Heart left ventricle (tissue), 16 donors: Measurements from ENCODE around the gene ZFP28. TPM values are rescaled to one million over a fixed set of nuclear protein-coding genes. Genes with fewer than 3 reads are reported as not detected.

Source experiments
- ATAC-seq, 4 donors: fragments of 200-7000 bp; cut with Tn5 transposase; one replicate each; pipeline ENCODE4 v1.9.1; 2020 to 2022; ENCODE audit warnings: moderate library complexity in 4 of 4, mild to moderate bottlenecking in 3 of 4, moderate number of reproducible peaks in 1 of 4
- DNase-seq, 5 donors: peaks; one replicate each; pipeline ENCODE4 v3.0.0-alpha.2; 2020
- H3K27ac ChIP-seq, 12 donors: fragments of 200-600 bp; sonication (generic) in 4 of 12; one replicate each; pipeline versions ENCODE4 v1.5.0 to v1.8.0; 2016 to 2022; ENCODE audit warnings: mild to moderate bottlenecking in 2 of 12
- H3K27me3 ChIP-seq, 9 donors: fragments of 200-600 bp; sonication (generic) in 2 of 9; one replicate each; pipeline versions ENCODE4 v1.5.1 to v1.8.0; 2016 to 2022; ENCODE audit warnings: mild to moderate bottlenecking in 3 of 9
- H3K36me3 ChIP-seq, 9 donors: fragments of 200-600 bp; sonication (generic) in 2 of 9; one replicate each; pipeline versions ENCODE4 v1.5.0 to v1.8.0; 2018 to 2022; ENCODE audit warnings: mild to moderate bottlenecking in 2 of 9
- H3K4me1 ChIP-seq, 12 donors: fragments of 200-600 bp; sonication (generic) in 4 of 12; one replicate each; pipeline versions ENCODE4 v1.5.0 to v1.8.0; 2016 to 2022; ENCODE audit warnings: mild to moderate bottlenecking in 3 of 12
- H3K4me3 ChIP-seq, 12 donors: fragments of 200-600 bp; sonication (generic) in 4 of 12; one replicate each; pipeline versions ENCODE4 v1.5.0 to v1.8.0; 2017 to 2022; ENCODE audit warnings: mild to moderate bottlenecking in 9 of 12, moderate library complexity in 4 of 12
- H3K9me3 ChIP-seq, 12 donors: fragments of 200-600 bp; sonication (generic) in 4 of 12; one replicate each; pipeline versions ENCODE4 v1.5.0 to v1.8.0; 2016 to 2022; ENCODE audit warnings: mild to moderate bottlenecking in 1 of 12
- POLR2A ChIP-seq, 2 donors: fragments of 450-650 bp; IDR thresholded peaks; one replicate each; pipeline ENCODE4 v1.6.1; 2017; ENCODE audit warnings: antibody characterized with exemption in 2 of 2, mild to moderate bottlenecking in 2 of 2, moderate library complexity in 2 of 2
- WGBS, 4 donors: extraction: QIAGEN DNeasy Blood & Tissue Kit in 2 of 4; methylation state at CpG; one replicate each; pipeline versions ENCODE4 v1.1.5 to v1.1.7; 2013 to 2018; 5-methylcytosine and 5-hydroxymethylcytosine counted together
- intact Hi-C, 10 donors: fragments of 100-400 bp; cut with DNase I; formaldehyde crosslinking; loops; one replicate each; pipeline versions ENCODE4 v1.11.1 to v1.14.2; 2022
- polyA plus RNA-seq, 2 donors: library from polyadenylated mRNA; stranded (reverse); fragments of 200-250 nt; gene quantifications; one replicate each; pipeline ENCODE4 v1.2.3, GENCODE V29; 2013
- total RNA-seq, 9 donors: library from RNA; depleted of rRNA in 2 of 9; stranded (reverse); fragments of >200 nt in 2 of 9; fragmentation: NEBNext Ultra II Directional in 3 of 9; extraction: Animal tissue kit (Norgen Biotek cat#: 25700) in 3 of 9; gene quantifications; one replicate each; pipeline versions ENCODE4 v1.1.0 to v1.2.4, GENCODE V29; 2016 to 2023
- TF ChIP-seq, protein P1 (sequence below), 12 donors: fragments of 200-600 bp; sonication (generic) in 4 of 12; IDR thresholded peaks; one replicate each; pipeline versions ENCODE4 v1.5.0 to v1.8.0; 2018 to 2022; ENCODE audit warnings: antibody characterized with exemption in 12 of 12, mild to moderate bottlenecking in 5 of 12
- donor health status: ischemic (EF 13 %, LVEDD 7.1; RV severe dilation, severe dysfunction).
- donor health status: healthy with polysubstance abuse.
- donor health status: DM: no; HTN: yes; CAD: no.
- donor health status: DM: no; HTN: no; CAD: no.
- donor health status: ischemic (EF 25% LVEDD 6.9; RV normal size, moderate dysfunction).
- donor health status: ischemic (EF 25% LVEDD 5.7; RV mildly dilated, moderate dysfunction).
- donor health status: healthy.
- donor health status: DM: yes; HTN: yes; CAD: no.
- donor health status: ischemic (EF 35%, LVEDD 5.7; RV mildly dilated, moderate dysfunction).
- donor health status: nonischemic (EF 11% LVEDD 7.7; RV severe dilation, severe dysfunction).
- donor health status: DM: yes; HTN: yes; CAD: no.
- donor health status: PGD.
- donor health status: ischemic (EF 29% LVEDD 5.4; RV normal size, mild dysfunction).
- donor health status: nonischemic (EF 23%, LVEDD 6.1; RV moderate dilation, normal function).

ZFP28 gene
- total and polyA plus RNA-seq, 11 donors, result 3.8 to 8.6 (median 5.4) TPM

DNA sequence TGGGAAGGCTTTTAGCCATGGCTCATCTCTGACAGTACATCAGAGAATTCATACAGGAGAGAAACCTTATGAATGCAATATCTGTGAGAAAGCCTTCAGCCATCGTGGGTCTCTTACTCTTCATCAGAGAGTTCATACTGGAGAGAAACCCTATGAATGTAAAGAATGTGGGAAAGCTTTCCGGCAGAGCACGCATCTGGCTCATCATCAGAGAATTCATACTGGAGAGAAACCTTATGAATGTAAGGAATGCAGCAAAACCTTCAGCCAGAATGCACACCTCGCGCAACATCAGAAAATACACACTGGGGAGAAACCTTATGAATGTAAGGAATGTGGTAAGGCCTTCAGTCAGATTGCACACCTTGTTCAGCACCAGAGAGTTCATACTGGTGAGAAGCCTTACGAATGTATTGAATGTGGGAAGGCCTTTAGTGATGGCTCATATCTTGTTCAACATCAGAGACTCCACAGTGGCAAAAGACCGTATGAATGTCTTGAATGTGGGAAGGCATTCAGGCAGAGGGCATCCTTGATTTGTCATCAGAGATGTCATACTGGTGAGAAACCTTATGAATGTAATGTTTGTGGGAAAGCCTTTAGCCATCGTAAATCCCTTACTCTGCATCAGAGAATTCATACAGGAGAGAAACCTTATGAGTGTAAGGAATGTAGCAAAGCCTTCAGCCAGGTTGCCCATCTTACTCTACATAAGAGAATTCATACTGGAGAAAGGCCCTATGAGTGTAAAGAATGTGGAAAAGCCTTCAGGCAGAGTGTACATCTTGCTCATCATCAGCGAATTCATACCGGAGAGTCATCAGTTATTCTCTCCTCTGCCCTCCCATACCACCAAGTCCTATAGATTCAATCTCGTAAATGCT, 39.2 kb downstream of the ZFP28 start:
- Histone ChIP-seq H3K36me3 (peaks cover 20 to 95% (median 42%) of the 10 kb centered on the region in 9 donors), H3K4me1 (no peaks in the 10 kb centered on the region), H3K27ac (no peak overlapping the region), H3K4me3 (no peak overlapping the region), H3K9me3 (peaks cover 15 to 100% (median 99%) of the 10 kb centered on the region in 12 donors), H3K27me3 (no peaks in the 10 kb centered on the region)
- no peak for DNase-seq
- ATAC-seq, result no peak
- TF ChIP-seq, protein P1, sequence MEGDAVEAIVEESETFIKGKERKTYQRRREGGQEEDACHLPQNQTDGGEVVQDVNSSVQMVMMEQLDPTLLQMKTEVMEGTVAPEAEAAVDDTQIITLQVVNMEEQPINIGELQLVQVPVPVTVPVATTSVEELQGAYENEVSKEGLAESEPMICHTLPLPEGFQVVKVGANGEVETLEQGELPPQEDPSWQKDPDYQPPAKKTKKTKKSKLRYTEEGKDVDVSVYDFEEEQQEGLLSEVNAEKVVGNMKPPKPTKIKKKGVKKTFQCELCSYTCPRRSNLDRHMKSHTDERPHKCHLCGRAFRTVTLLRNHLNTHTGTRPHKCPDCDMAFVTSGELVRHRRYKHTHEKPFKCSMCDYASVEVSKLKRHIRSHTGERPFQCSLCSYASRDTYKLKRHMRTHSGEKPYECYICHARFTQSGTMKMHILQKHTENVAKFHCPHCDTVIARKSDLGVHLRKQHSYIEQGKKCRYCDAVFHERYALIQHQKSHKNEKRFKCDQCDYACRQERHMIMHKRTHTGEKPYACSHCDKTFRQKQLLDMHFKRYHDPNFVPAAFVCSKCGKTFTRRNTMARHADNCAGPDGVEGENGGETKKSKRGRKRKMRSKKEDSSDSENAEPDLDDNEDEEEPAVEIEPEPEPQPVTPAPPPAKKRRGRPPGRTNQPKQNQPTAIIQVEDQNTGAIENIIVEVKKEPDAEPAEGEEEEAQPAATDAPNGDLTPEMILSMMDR (IDR thresholded peaks at IDR 0.05), result no peak
- no peak for TF ChIP-seq POLR2A (IDR thresholded peaks at IDR 0.05)
- 97 to 98% (median 98%) methylated on average over 11 of the region's 11 CpGs for WGBS, 4 donors
- intact Hi-C loops, result no loop called here

DNA sequence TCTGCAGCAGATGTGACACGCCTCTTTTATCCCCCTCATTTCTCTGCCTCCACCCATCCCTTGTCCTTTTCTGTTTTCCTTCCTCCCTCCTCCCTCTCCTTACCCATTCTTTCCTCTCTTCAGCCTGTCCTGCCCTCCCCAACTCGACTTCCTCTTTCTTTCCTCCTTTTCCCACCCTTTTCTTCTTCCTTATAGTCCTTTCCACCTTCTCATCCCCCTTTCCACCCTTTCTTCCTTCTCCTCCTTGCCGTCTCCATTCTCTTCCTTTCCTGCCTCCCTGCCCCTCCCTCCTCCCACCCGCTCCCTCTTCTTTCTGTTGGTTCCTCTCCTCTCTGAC, 55.7 kb downstream of the ZFP28 start:
- intact Hi-C loops, result loop anchor here in 1 of 10 donors (2.0 kb wide), 1 partner anchor 28 kb away; the partner anchor contains the start of gene ZNF470
- no peak for ATAC-seq
- Histone ChIP-seq H3K27ac (peak overlapping the region in 1 of 12 donors; percentile 76), H3K36me3 (peaks cover 0 to 3% (median 0%) of the 10 kb centered on the region in 9 donors), H3K9me3 (peaks cover 0 to 33% (median 0%) of the 10 kb centered on the region in 12 donors), H3K4me1 (peaks cover 0 to 24% (median 8%) of the 10 kb centered on the region in 12 donors), H3K4me3 (peak overlapping the region in 8 of 12 donors; percentile 65 to 100 (median 86)), H3K27me3 (no peaks in the 10 kb centered on the region)
- TF ChIP-seq POLR2A (IDR thresholded peaks at IDR 0.05), result no peak
- DNase-seq, result no peak
- WGBS, 4 donors, result 60 to 65% (median 63%) methylated on average over 4 of the region's 4 CpGs

DNA sequence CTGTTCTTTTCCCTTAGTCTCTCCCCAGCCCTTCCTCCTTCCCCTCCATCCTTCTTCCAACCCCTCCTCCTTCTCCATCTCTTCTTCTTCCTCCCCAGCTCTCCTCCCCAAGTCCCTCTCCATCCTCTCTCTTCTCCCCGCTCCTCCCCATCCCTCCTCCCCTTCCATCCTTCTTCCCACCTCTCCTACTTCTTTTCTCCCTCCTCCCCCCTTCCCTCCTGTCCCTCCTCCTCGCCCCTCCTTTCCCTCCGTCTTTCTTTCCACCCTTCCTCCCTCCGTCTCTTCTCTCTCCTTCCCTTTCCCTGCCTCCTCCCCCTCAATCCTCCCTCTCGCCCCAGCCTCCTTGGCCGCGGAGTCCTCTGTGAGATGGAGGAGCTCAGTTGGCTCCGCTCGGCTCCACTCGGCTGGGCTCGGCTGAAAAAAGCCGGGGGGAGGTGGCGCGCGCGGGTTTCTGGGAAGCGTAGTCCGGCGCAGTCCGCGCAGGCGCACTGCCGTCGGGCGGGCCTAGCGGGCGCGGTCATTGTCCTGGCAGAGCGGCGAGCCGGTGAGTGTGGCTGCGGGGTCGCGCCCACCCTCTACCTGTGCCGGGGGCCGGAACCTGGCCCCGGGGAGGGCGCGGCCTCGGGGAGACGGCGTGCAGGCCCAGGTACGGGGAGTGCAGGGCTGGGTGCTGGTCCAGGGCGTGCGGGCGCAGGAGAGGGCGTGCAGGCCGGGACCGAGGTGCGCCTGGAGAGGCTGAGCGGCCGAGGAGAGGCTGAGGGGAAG, 56.2 kb downstream of the ZFP28 start, which contains the start of gene ZNF71:
Gene ZNF71, plus strand, starts transcription at position 520 of the 765 bp plus-strand sequence. CDS start 6,257 bp downstream, outside the sequence.
- Histone ChIP-seq H3K27me3 (no peaks in the 10 kb centered on the region), H3K9me3 (peaks cover 0 to 33% (median 0%) of the 10 kb centered on the region in 12 donors), H3K4me3 (peak within 1 kb of the TSS; percentile 65 to 100 (median 88)), H3K4me1 (peaks cover 0 to 24% (median 8%) of the 10 kb centered on the region in 12 donors), H3K36me3 (peaks cover 0 to 3% (median 0%) of the 10 kb centered on the region in 9 donors), H3K27ac (peak within 1 kb of the TSS in 11 of 12 donors; percentile 61 to 86 (median 76))
- DNase-seq (peak; percentile 93 to 96 (median 93)), ATAC-seq (peak; percentile 88 to 99 (median 98))
- intact Hi-C loops, result loop anchor here in 3 of 10 donors (2.0 to 5.0 kb wide), 3 partner anchors 28 to 77 kb away; partner anchors contain the start of genes ZNF470 (in 1 of the 3) and ZNF835 (in 1 of the 3)
- 1% methylated on average over 37 to 52 of the region's 52 CpGs for WGBS, 4 donors
- TF ChIP-seq POLR2A (IDR thresholded peaks at IDR 0.05), result peak in 1 of 2 donors; percentile 64
- TF ChIP-seq, protein P1 (IDR thresholded peaks at IDR 0.05), result no peak

DNA sequence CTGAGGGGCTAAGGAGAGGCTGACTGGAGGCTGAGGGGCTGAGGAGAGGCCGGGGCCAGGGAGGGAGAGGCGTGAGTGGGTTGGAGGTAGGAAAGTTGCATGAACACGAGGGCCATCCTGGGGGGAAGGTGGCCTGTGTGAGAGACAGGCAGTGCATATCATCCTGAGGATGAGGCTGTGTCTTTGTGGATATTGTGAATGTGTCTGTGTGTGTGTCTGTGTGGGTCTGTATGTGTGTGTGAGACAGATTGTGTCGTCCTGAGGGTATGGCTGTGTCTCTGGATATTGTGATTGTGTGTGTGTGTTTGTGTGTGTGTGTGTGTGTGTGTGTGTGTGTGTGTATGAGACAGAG, 56.8 kb downstream of the ZFP28 start:
- peak in 2 of 4 donors; percentile 26 to 39 for ATAC-seq
- WGBS, 4 donors, result 0 to 2% (median 1%) methylated on average over 4 of the region's 4 CpGs
- Histone ChIP-seq H3K27ac (peak overlapping the region in 11 of 12 donors; percentile 61 to 86 (median 76)), H3K27me3 (no peaks in the 10 kb centered on the region), H3K36me3 (peaks cover 0 to 4% (median 0%) of the 10 kb centered on the region in 9 donors), H3K4me1 (peaks cover 0 to 24% (median 8%) of the 10 kb centered on the region in 12 donors), H3K4me3 (peak overlapping the region; percentile 65 to 100 (median 88)), H3K9me3 (peaks cover 0 to 31% (median 0%) of the 10 kb centered on the region in 12 donors)
- no peak for TF ChIP-seq POLR2A (IDR thresholded peaks at IDR 0.05)
- TF ChIP-seq, protein P1 (IDR thresholded peaks at IDR 0.05), result no peak
- no peak for DNase-seq
- intact Hi-C loops, result loop anchor here in 3 of 10 donors (2.0 to 5.0 kb wide), 3 partner anchors 29 to 77 kb away; partner anchors contain the start of genes ZNF470 (in 1 of the 3) and ZNF835 (in 1 of the 3)
